Hippocampal formation (tissue), 2 donors: Measurements from ENCODE around the gene AQP12B.

Source experiments
- DNase-seq, 2 donors: peaks; one replicate each; lab custom pipeline; 2025; lab: John Stamatoyannopoulos, UW

AQP12B gene

DNA sequence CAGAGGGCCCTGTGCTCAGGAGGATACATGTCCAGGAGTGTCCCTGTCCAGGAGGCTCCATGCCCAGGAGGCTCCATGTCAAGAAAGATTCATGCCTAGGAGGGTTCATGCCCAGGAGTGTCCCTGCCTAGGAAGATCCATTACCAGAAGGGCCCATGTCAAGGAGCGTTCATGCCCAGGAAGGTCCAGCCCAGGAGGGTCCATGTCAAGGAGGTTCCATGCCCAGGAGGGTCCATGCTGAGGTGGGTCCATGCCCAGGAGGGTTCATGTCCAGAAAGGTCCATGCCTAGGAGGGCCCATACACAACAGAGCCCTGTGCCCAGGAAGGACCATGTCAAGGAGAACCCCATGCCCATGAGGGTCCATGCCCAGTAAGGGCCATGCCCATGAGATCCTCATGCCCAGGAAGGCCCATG, 50.4 kb downstream of the AQP12B start:
- no peak for DNase-seq

DNA sequence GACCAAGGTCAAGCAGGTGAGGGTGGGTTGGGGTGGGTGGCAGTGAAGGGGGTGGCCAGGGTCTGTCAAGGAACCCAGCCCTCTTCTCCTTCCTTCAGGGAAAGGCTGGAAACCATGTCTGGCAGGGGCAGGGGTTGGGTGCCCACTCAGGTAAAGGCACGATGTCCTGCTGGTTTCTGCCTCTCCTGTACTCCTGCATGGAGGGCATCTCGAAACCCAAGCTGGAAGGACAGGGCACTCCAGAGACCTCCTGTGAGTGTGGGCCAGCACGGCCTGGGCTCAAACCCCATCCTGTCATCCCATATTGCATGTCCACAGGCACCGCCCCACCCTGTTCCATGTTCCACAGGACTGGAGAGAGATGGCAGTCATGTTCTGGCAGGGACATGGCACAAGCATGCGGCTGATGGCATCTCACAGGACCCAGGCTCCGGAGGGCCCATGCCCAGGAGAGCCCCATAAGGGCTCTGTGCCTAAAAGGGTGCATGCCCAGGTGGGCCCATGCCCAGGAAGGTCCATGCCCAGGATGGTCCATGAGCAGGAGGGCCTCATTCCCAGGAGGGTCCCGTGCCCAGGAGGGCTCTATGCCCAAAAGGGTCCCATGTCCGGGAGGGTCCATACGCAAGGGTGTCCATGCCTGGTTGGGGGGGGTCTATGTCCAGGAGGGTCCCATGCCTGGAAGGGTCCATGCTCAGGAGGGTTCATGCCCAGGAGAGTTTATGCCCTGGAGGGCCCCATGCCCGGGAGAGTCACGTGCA, 51.0 kb downstream of the AQP12B start:
- DNase-seq = no peak

DNA sequence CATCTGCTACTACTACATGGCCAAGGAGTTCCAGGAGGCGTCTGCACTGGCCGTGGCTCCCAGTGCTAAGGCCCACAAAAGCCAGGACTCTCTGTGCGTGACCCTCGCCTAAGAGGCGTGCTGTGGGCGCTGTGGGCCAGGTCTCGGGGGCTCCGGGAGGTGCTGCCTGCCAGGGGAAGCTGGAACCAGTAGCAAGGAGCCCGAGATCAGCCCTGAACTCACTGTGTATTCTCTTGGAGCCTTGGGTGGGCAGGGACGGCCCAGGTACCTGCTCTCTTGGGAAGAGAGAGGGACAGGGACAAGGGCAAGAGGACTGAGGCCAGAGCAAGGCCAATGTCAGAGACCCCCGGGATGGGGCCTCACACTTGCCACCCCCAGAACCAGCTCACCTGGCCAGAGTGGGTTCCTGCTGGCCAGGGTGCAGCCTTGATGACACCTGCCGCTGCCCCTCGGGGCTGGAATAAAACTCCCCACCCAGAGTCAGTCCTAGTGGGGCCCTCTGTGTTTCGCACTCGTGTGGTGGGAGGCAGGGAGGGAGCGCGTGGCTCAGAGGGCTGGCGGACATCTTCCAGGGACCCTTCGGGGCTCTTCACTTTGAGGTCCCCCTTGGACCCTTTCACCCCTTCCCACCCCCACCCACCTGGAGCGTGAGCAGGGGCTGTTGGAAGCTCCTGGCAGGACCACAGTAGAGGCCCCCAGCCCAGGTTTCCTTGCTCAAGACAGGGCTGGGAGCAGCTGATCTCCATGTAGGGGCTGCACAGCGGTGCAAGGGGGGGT, 51.7 kb downstream of the AQP12B start:
- DNase-seq = no peak

DNA sequence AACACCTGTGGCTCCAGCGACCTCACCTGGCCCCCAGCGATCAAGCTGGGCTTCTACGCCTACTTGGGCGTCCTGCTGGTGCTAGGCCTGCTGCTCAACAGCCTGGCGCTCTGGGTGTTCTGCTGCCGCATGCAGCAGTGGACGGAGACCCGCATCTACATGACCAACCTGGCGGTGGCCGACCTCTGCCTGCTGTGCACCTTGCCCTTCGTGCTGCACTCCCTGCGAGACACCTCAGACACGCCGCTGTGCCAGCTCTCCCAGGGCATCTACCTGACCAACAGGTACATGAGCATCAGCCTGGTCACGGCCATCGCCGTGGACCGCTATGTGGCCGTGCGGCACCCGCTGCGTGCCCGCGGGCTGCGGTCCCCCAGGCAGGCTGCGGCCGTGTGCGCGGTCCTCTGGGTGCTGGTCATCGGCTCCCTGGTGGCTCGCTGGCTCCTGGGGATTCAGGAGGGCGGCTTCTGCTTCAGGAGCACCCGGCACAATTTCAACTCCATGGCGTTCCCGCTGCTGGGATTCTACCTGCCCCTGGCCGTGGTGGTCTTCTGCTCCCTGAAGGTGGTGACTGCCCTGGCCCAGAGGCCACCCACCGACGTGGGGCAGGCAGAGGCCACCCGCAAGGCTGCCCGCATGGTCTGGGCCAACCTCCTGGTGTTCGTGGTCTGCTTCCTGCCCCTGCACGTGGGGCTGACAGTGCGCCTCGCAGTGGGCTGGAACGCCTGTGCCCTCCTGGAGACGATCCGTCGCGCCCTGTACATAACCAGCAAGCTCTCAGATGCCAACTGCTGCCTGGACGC, 52.5 kb downstream of the AQP12B start:
- no peak for DNase-seq

DNA sequence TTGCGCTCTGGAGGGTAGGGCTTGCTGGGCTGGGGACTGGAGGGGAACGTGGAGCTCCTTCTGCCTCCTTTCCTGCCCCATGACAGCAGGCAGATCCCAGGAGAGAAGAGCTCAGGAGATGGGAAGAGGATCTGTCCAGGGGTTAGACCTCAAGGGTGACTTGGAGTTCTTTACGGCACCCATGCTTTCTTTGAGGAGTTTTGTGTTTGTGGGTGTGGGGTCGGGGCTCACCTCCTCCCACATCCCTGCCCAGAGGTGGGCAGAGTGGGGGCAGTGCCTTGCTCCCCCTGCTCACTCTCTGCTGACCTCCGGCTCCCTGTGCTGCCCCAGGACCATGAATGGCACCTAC, 53.1 kb downstream of the AQP12B start:
- DNase-seq = no peak

DNA sequence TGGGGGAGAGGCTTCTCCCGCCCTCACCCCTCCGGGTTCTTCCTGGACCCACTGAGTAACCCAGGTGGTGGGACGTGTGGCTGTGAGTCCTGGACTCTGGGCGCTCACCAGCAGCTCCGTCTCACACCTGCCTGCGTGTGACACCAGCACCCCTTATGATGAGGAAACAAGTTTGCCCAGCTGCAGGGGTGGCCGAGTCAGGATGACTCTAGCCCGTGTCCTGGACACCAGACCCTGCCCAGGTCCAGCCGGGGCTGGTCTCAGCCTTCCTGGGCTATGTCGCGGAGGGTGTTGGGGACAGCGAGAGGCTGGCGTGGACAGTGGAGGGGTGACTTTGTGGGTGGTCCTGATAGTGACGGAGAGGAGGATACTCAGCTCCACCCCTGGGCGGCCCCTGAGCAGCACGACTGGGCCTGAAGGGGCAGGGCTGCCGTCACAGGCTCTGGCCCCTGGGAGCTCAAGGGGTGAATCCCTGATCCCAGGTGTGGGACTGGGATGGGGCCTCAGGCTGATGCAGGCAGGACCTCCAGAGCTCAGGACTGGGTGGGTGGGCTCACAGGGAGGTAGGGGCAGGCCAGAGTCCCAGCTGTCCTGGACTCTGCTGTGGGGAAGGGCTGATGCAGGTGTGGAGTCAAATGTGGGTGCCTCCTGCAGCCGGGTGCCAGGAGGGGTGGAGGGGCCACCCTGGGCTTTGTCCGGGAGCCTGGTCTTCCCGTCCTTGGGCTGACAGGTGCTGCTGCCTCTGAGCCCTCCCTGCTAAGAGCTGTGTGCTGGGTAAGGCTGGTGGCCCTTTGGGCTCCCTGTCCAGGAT, 53.7 kb downstream of the AQP12B start:
- no peak for DNase-seq

DNA sequence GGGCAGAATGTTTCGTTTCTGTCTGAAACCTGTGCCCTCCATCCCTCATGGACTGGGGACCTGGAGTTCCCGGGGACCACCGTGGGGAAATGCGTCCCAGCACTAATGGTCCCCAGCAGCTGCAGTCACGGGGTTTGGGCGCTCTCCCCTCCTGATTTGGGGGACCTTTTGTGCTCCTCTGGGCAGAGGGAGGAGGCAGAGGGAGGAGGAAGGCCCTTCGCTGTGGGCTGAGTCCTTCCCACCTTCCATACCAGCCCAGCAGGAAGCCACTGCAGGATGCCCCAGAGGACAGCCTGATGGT, 54.2 kb downstream of the AQP12B start:
- DNase-seq = no peak

DNA sequence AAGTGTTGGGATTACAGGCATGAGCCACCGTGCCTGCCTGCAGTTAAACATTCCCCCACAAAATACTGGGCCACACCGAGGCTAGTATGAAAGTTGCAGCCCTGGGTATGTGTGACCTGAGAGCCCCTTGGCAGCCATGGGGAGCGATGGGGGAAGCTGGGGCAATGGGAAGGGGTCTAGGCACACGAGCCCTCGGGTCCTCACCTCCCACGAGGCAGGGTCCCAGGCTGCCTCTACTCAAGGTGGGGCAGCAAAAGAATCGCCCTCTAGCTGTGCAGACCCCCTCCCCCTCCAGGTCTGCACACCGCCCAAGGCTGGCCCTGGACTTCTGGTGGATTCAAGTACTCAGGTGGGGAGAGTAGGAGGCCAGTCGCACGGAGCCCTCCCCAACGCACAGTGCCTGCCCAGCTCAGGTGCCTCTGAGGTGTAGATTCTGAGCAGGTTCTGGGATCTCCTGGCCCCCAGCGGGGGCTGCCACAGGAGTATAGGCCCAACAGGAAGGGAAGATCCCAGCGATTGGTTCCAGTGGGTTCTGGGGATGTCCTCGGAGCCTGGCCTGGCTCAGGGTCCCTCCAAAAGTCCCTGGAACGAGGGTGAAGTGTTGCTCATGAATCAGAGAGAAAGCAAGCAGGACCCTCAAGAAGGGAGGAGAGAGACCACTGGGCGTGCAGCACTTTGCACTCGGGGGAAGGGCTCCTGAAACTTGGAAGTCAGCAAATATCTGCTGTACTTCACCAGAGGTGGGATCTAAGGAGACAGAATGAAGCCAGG, 54.8 kb downstream of the AQP12B start:
- no peak for DNase-seq

DNA sequence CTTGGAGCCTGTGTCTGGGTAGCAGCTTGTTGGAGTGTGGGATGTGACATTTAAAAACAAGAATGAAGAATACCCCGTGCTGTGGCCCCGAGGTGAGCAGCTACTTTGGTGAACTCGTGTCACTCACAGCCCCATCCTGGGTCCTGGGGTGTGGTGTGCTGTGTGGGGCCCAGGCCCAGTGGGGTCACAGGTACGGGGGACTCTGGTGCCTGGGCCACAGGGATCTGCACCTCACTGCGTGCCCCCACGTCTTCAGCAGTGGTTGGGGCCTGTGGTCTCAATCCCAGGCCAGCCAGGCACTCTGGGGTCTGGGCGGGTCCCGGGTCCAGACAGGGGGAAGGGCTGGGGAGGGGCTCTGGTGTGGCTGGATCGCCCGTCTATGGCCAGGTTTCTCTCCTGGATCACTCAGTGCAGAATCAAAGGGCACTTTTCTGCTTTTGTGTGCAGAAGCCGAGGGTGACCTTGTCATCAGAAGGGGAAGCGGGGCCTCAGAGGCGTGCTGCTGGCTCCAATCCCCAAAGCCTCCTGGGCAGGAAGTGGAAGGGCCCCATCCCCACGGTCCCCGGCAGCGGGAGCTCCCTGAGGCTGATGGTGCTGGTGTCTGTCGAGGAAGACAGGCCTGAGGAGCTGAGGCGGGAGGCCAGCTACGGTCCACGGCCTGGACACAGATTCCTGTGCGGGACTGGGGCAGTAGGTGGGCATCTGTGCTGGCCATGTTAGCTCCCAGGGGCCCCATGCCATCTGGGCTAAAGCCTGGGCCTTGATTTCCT, 56.0 kb downstream of the AQP12B start:
- no peak for DNase-seq
